NCI-H1436 treated with DMSO at 0.1 percent for 48 hours (cell line): Measurements from ENCODE around the gene COL3A1.

Experiments used
- DNase-seq: peaks from one replicate; lab custom pipeline; 2025; lab: John Stamatoyannopoulos, UW

The COL3A1 gene

DNA sequence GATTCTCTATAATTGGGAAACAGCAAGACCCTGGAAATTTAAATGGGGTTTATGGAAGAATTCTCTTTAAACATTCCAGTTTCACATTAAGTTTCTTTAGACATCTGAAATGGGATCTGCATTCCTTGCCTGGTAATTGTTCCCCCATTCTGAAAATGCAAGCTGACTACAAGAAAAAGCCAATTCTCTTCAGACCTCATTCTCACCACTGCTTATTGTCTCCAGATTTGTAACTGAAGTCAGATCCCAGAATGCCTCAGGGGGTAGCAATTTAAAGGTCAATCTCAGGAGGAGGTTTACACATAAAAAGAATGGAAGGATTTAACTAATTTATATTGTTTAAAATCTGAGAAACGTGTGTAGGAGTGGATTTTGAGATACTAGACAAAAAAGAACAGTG lies 41.2 kb downstream of the COL3A1 start:
- DNase-seq: no peak

DNA sequence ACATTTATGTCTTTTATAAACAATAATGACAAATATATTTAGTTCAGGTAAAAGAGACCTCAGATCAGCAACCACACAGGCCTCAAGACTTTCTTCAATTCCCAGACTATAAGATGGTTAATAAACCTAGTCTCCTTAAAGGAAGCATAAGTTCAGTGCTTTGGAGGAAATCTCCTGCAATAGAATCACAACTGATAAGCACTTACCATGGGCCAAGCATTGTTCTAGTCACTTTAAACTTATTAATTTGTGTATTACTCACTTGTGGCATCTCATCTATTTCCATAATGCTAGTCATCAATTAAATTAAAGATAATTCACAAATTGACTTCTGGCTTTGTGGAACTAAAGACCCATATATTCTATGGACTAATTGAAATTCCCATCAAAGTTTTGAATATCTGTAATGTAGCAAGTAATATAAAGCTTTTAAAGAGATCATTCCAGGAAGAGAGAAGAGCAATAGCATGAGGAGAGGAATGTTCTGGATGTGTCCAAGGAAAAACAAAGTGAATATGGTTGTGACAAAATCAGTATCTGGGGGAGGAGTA lies 42.2 kb downstream of the COL3A1 start:
- no peak for DNase-seq

DNA sequence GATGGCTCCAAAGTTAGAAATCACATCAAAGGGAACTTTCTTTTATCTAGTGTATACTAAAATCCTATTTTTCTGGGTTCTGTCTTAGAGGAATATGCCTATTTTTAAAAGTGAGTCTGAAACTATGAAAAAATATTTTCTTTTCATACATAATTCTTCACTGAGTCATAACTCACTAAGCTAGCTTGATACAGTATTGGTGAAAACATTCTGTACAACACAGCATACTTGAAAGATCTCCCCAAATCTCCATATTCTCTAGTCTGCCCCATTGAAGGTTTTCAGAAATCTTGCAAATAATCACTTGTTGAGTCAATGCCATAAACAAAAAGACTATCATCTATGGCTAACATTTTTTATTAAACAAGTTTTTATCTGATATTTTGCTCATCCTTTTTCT lies 44.5 kb downstream of the COL3A1 start:
- no peak for DNase-seq

DNA sequence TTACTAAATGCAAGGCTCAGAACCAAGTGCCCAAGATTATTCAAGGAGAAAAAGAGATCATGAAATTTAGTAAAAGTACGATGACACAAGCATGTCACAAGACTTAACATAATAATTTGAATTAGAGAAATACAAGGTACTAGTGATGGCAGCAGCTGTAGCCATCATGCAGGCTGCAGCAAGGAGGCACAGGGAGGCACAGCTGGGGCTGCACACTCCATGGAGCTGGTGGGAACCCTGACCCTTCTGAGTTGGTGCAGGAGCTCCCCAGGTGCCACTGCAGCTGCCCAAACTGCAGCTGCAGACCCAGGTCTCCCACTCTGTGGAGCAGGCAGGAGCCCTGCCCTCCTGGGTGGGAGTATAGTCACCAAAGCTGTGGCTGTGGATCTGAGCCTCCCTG lies 46.0 kb downstream of the COL3A1 start:
- DNase-seq: no peak

DNA sequence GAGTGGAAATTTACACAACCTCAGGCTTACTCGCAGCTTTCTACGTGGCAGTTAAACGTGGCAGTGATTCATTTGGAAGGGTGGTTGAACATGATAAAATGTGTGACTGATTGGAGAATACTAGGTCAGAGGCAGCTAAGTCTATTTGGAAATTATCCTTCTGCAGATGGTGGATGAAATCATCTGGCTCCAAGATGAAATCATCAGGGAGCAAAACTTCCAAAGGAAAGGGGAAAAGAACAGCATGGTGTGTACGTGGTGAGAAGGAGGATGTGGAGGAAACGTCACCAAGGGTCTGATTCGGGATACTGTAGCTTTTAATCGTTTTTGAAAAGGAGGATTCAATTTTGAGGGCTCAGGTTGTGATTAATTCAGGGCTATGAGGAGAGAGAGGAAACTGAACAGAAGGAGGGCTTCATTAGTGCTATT lies 47.9 kb downstream of the COL3A1 start:
- DNase-seq: no peak

DNA sequence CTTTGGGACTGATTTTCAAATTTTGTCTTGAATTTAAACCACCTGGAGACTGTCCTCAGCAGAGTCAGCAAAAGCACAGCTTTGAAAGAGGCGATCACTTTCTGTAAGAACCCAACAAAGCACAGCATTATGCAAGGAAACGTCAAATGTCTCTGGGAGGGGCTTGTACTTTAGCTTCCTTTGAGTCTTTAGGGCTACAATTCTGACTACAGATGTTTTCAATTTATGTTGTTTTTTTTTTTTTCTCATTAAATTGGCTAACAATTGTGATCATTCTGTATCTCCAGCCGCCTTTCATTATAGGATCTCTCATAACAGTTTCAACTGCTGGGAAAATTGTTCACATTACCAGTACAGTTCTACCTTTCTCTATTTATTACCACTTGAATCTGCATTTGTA lies 48.3 kb downstream of the COL3A1 start:
- DNase-seq: no peak

DNA sequence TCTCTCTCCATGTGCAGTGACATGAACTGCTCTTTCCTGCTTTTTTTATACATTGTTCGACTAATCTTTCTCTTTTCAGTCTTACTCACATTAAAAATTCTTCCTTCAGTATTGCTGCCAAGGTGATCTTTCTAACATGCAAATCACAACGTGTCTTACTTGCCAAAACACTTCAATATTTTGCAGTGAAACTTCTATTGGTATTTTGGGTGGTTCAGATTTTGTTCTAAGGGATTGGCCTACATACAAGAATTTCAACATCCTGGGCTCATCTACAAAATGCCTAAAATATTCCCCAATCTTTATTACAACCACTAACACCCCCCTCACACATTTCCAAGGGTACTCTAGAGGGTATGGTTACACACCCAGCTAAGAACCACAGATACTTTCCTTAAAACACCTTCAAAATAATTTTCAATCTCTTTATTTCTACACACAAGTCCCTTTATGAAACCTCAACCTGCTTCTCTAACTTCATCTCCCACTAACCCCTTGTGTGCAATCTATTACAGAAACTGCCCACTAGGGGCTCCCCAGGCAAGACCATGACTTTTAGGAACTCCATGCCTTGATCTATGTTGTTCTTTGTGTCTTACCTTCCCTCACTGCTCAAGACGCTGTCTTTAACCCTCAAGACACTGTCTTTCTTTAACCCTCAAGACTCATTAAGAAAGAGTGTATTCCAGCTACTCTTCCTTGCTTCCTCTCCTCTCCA lies 50.9 kb downstream of the COL3A1 start:
- no peak for DNase-seq

DNA sequence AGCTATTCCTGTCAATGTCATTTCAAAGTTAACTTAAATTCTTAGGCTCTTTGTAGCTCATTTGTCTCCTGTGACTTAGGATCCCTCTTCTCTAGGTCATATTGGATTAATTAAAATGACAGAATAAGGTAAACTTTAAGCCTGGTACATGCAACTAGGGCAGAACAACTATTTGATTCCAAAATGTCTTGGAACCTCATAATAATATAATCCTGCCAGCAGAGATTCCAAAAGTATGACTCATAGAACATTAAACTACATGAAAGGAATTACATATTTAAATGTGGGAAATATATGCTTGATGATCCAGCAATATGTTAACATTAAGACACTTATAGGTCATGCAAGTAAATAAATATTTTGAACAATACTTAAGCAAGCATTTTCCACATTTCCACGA lies 63.3 kb downstream of the COL3A1 start:
- DNase-seq: no peak

DNA sequence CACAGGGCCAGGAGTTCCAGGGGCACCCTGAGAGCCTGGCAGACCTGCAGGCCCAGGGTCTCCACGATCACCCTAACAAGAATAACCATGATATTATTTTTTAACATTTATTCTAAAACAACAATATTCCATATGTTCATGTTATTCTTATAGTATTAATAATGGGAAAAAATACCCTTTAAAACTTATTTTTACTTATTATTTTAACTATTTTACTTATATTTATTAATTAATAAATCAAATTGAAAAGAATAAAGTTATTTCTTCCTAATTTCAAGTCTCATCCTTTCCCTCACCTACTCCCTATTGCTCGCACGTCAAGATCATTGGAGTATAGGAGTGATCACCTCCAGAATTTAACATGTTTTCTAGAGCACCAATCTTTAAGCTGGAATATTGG lies 71.7 kb downstream of the COL3A1 start:
- DNase-seq: no peak

DNA sequence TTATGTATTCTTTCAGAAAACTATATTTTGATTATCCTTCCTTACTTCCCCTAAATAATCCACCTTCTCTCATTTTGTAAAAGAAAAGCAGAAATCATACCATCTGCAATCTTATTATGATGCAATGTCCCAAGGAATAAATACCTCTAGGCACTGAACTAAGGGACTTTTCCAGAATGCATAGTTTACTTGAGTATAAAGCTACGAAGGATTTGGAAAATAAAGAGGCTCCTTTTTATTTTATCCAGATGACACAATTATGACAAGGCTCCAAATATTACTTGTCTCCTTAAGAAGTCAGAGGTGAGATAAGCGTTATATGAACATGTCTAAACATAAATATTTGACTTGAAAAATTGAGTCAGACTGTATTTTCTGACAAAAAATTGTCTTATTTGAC lies 72.1 kb downstream of the COL3A1 start:
- DNase-seq: no peak

DNA sequence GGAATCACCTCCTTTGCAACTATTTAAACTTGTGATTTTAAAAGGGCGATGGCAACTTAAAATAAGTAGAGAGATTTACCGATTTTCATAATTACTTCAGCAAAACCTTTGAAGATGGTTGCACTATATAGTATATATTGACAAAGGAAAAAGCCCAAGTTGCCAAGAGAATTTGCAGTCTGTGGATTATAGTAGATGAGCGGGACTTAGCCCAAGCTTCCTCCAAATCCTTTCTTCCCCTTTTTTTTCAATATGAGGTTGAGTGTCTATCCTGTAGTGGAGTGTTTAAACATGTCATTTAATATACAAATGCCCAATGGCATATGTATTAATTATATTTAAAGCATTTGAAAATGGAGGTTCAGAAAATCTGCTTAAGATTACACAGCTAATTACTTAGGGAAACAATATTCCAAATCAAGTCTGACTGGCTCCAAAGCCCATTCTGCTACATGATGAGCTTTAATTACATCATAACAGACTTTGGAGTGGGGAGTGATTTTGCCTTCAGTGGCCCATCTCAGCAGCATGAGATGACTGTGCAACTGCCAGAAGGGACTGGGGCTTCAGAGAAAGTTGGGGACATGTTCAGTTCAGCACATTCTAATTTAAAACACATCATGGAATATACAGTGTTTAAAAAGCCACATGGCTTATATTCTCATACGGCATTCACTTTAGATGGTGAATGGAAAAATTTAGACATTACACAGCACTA lies 73.2 kb downstream of the COL3A1 start:
- no peak for DNase-seq

DNA sequence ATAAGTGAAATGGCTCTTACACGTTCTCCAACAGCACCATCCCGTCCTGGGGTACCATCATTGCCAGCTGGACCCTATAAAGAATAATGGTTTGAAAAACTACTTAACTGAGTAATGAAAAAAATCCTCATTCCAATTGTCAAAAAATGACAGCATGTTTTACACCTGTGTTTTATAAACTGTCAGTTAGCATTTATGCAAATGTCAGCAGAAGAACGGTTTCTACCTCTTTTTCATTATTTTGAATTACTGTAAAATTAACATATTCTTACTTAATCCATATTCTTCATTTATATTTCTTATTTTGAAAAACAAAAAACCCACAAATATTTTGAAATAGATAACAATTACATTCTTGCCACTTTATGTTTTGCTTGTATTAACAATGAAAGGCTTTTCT lies 74.0 kb downstream of the COL3A1 start:
- no peak for DNase-seq

DNA sequence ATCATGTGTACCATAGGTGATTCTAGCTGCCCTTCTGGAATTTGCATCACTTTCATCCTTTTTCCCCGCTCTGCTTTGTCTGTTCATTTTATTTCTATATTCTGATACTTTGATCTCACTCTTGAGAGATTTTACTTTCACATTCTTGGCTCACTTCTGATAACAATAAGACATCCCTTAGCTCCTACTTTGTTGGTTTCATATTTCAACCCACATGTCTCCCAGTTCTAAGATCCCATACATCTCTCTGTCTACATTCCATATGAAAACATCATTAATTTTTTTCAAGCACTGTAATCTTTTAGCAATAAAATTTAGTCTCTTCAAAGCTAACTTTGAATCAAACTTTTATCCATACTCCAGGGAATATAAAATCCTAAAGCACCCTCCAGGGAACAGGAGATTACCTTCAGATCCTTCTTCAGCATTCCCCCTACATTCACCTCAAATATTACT lies 75.6 kb downstream of the COL3A1 start:
- no peak for DNase-seq

DNA sequence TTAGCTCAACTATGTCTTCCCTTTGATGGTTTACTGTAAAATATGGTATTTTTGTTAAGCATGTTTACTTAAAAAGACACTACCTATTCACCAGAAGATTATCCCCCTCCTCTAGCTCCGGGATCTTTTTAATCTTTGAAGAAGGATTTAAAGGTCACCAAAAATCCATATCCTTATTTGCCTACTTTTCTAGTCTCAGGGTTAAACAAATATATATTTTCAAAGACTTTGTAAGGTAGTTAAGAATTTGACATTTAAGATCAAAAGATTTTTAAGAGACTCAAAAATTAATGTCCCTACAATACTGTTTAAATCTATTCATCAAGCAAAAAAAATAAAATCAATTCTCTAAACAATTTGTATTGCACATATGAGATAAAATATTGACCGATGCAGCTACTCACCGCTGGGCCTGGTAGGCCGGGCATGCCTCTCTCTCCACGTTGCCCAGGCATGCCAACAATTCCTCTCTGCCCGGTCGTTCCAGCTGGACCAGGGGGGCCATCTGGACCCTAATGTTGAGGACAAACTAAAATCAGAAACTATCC lies 76.1 kb downstream of the COL3A1 start:
- DNase-seq: no peak

DNA sequence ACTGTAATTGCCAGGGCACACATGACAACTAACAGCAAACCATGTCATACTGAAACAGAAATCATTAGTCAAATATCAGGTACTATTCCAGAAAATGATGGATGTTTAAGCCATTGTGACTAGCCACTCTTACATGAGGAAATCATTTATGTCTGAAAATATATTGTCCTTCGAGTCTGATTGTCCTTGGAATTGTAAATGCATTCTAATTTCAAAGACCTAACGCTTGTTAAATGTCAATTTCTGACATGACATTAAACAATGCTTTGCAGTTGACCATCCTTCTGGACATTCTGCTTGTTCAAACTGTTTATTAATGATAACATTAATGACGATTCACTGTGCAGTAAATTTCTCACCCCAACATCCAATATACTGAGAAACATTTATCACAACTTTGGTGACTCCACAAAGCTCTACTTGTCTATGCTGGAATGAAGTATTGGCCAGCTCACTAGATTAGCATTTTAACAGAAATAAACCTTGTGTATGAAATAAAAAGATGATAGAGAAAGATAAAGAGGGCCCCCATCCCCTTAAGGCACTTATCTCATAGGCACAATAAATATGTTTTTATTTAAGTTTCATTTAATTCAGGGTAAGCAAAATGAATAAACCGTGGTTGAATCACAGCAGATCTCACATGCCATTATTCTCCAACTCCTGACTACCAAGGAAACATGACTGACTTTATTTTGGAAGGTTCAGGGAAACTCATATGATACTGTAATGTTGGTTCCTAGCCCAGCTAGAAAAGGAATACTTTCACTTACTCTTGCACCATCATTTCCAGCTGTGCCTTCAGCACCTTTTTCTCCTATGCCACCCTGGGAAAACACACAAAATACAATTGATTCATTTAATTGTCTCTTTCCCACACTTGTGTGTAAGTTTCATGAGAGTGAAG lies 82.3 kb downstream of the COL3A1 start:
- no peak for DNase-seq

DNA sequence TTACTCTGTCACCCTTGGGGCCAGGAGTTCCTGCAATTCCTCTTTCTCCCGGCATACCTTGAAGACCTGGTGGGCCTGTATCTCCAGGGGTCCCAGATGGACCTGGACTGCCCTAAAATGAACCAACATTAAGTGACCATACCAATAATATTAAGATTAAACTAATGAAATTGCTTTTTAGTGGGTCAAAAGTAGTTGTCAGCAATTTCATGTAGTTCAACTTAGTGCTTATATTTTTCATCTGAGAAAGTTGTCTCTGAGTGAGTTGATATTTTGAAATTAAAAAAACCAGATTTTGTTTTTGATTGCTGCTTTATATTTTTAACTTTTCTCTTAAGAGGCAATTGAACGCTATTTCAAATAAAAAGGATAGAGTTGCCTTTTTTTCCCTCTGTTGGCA lies 83.1 kb downstream of the COL3A1 start:
- DNase-seq: no peak

DNA sequence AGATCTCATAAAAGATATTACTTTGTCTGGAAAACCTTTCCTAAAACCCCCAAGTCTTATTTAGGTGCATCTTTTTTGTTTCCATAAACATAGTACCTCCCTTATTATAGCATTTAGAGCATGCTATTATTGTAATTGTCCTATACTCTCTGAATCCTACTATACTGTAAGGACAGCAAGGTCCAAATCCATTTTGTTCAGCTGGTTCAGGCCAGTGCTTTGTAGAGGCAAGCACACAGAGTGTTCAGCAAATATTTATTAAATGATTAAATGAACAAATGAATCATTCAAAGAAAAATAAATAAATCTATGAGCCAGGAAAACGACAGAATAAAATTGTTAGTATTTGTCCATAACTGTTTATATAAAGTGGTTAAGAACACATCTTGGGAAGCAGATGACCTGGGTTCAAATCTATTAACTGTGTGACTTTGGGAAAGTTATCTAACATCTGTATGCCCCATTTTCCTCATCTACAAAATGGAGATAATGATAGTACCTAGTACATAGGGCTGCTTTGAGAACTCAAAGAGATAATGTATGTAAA lies 86.0 kb downstream of the COL3A1 start:
- DNase-seq: no peak
